VCaP (cell line): ENCODE results near the gene CTIF.

Source experiments
- H3K27ac ChIP-seq: fragments of 450-650 bp; 2 replicates; pipeline ENCODE4 v1.5.1; 2017
- CTCF ChIP-seq: fragments of 450-650 bp; conservative IDR thresholded peaks from 2 replicates; pipeline ENCODE4 v1.5.1; 2017; ENCODE audit warnings: mild to moderate bottlenecking, moderate library complexity

Gene CTIF

DNA sequence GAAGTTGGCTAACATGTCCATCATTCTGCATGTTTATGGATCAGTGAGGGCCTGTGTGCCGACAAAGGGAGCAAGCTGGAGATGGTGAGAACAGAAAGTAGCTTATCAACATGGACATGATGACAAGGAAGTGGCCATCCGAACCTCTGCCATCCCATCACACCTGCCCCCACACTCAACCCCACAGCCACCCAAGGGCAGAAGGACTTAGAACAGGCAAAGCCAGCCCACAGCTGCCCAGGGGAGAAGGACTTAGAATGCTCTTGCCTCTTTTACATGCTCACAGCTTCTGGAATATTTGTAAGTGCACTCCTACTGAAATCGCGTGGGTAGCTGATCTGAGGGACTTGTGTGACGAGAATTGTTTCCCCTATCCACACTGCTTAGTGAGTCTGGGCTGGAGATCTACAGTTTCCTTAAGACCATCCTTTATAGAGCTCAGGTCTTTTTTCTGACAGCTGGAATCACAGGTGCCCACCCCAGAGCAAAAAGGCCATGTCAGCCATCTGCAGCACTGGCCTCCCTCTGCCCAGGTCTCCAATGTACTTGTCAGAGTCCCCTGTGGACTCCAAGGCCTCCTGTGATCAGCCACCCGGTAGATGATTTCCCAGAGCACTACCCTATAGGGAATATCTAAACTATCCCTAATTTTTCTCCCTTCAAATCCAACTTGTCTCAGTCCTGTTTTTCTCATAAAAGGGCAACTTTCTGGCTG, 257.8 kb downstream of the CTIF start:
- TF ChIP-seq CTCF = no peak
- no peak overlapping the region for H3K27ac ChIP-seq

DNA sequence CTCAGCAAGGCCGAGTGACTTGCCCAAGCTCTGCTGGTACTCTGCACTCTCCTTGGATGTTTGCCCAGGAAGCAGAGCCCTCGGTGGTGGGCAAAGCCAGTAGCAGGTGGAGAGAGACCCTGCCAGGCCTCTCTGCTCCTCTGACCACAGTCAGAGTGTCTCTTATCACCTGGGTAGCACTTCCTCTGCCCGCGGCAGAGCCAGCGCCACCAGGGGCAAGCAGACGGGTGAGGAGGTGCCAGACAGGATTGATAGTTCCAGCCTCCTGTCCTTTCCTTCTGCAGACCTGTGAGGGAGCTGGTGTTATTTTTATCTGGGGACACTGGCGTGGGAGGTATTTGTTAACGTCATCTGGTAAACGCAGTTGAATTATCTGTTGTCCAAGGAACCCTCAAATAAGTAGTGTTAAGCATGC, 259.0 kb downstream of the CTIF start:
- TF ChIP-seq CTCF = no peak
- no peak overlapping the region for H3K27ac ChIP-seq

DNA sequence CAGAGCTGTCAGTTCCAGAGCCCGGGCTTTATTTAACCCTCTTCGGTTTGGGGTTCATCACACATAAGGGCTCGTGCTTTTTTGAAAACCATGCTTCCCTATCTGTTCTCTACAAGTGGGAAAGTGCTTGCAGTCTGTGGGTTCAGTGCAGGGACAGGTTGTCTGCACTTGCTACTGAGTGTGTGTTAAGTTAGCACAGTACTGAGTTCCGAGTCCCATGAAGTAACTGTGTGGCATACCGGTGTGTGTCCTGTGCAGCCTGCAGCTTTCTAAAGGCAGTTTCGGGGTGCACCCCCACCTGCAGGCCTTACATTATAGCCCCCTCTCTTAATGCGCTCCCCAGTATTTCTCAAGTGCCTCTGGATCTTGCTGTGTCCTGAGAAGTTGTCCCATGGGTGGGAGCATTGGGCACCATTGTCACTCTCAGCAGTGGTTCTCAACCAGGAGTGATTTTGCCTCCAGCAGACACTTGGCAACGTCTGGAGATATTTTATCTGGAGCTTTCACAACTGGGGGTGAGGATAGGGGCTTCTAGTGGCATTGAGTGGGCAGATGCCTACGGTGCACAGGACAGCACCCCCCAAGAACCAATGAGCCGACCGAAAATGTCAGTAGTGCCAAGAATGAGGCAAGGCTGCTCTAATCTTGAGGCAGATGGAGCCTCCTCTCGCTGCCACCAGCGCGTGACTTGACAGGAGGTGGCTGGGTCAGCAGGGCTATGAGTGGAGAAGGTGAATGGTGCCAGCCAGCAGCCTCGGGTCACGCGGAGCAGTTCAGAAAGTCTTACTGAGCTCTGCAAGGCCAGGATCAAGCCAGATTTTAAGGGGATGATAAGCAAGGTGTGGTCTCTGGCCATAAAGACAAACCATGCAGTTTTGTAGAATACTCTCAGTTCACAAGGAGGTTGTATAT, 259.8 kb downstream of the CTIF start:
- H3K27ac ChIP-seq = no peak overlapping the region
- no peak for TF ChIP-seq CTCF

DNA sequence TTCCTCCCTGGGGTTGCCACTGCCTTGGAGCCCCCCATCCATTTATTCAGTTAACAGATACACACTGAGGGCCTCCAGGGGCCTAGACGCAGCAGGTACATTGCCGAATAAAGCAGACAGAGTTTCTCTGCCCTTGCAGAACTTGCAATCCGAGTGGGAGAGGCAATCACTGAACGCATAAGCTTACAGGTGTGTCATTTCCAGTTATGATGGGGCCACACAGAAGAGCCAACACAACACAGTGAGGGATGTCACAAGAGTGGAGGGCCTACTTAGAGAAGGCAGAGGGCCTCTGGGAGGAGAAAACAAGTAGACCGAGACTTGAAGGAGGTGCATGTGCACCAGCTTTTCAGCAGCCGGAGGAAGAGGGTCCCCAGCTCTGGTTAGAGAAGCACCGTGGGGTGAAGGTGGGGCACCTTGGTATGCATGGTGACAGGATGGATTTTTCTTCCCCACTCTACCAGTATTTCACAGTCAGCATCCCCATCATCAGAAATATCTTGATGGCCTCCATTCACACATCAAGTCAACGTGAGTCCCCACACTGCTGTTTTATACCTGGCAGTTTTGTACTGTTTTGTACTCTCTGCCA, 261.0 kb downstream of the CTIF start:
- no peak overlapping the region for H3K27ac ChIP-seq
- TF ChIP-seq CTCF = no peak

DNA sequence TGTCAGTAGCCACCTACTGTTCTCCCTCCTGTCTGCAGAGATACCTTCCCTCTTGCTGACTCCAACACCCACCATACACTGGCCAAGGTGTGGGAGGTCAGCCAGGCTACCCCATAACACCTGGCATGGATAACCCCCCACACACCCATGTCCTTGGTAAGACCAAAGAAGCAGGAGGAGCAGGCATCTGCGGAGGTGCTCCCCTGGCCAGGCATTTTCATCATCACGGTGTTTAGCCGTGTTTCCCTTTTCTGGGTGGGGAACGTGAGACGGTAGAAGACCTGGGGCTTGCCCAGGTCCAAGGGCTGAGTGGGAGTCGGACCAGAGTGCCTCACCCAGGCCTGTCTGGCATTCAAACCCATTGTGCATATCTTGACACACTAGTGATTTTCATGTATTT, 261.6 kb downstream of the CTIF start:
- no peak for TF ChIP-seq CTCF
- H3K27ac ChIP-seq = no peak overlapping the region

- TF ChIP-seq CTCF = no peak
- no peak overlapping the region for H3K27ac ChIP-seq
Observed at GRCh38 chr18:48800876-48801727, 262.3 kb downstream of the CTIF start.
